ENCODE data around the gene PCP4.

Gene PCP4

GRCh38 chr21:39924577-39925308 is 57.5 kb downstream of the PCP4 start:
- H3K4me1 ChIP-seq (ENCODE audit: insufficient read depth, low read length, poor library complexity, severe bottlenecking), result no peaks in the 10 kb centered on the region
- H3K9me3 ChIP-seq (ENCODE audit: insufficient read depth, low read depth, low read length), result peaks cover 4% of the 10 kb centered on the region; the same call in 1 of the 2 replicates
- H2AFZ ChIP-seq (ENCODE audit: low read length), result no peak overlapping the region
- H3F3A ChIP-seq (ENCODE audit: low read depth), result no peaks in the 10 kb centered on the region
- H3K9me2 ChIP-seq (replicated peaks; ENCODE audit: low read depth, low read length), result no peaks in the 10 kb centered on the region
- TF ChIP-seq, protein P1, sequence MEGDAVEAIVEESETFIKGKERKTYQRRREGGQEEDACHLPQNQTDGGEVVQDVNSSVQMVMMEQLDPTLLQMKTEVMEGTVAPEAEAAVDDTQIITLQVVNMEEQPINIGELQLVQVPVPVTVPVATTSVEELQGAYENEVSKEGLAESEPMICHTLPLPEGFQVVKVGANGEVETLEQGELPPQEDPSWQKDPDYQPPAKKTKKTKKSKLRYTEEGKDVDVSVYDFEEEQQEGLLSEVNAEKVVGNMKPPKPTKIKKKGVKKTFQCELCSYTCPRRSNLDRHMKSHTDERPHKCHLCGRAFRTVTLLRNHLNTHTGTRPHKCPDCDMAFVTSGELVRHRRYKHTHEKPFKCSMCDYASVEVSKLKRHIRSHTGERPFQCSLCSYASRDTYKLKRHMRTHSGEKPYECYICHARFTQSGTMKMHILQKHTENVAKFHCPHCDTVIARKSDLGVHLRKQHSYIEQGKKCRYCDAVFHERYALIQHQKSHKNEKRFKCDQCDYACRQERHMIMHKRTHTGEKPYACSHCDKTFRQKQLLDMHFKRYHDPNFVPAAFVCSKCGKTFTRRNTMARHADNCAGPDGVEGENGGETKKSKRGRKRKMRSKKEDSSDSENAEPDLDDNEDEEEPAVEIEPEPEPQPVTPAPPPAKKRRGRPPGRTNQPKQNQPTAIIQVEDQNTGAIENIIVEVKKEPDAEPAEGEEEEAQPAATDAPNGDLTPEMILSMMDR (conservative IDR thresholded peaks at IDR 0.05; ENCODE audit: low read length), result no peak
- TF ChIP-seq EZH2phosphoT487 (IDR thresholded peaks at IDR 0.05; ENCODE audit: borderline replicate concordance), result no peak
- H4K20me1 ChIP-seq (ENCODE audit: insufficient read depth, low read length, poor library complexity, severe bottlenecking), result no peaks in the 10 kb centered on the region
- no peaks in the 10 kb centered on the region for H3K79me2 ChIP-seq (ENCODE audit: insufficient read depth, low read length)
- H3K4me2 ChIP-seq (ENCODE audit: low read depth, low read length, poor library complexity, severe bottlenecking), result no peak overlapping the region
- H3K9ac ChIP-seq (ENCODE audit: low read depth, low read length, poor library complexity, severe bottlenecking), result no peak overlapping the region
- no peaks in the 10 kb centered on the region for H3K36me3 ChIP-seq (ENCODE audit: insufficient read depth, low read length)
- no peaks in the 10 kb centered on the region for H3K27me3 ChIP-seq (ENCODE audit: insufficient read depth, low read length, poor library complexity, severe bottlenecking)
- no peak overlapping the region for H3K4me3 ChIP-seq (ENCODE audit: low read length, poor library complexity, severe bottlenecking)

GRCh38 chr21:39927304-39927886 is 60.2 kb downstream of the PCP4 start:
- Histone ChIP-seq H3F3A (ENCODE audit: low read depth) (no peaks in the 10 kb centered on the region), H3K9me3 (ENCODE audit: insufficient read depth, low read depth, low read length) (peaks cover 2% of the 10 kb centered on the region; the same call in 1 of the 2 replicates)

DNA sequence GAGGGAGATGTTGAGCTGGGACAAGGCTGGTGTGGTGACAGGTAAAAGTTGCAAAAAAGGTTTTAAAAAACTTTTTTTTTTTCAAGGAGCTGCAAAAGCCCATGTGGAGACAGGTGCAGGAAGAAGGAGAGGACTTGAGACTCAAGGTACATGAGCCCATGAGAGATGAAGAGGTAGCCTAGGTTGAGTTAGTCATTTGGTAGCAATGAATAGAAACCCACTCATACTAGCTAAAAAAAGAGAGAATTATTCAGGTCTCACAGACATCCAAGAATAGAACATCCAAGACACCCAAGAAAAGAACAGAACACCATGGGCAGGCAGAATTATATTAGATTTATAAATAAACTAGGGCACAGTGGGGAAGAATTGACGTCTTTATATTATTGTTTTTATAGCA is 65.1 kb downstream of the PCP4 start:
- Histone ChIP-seq H3K4me3 (ENCODE audit: low read length, poor library complexity, severe bottlenecking) (no peak overlapping the region), H3K36me3 (ENCODE audit: insufficient read depth, low read length) (no peaks in the 10 kb centered on the region), H3K9ac (ENCODE audit: low read depth, low read length, poor library complexity, severe bottlenecking) (no peak overlapping the region), H3K79me2 (ENCODE audit: insufficient read depth, low read length) (no peaks in the 10 kb centered on the region), H3K27me3 (ENCODE audit: insufficient read depth, low read length, poor library complexity, severe bottlenecking) (no peaks in the 10 kb centered on the region), H3K9me2 (replicated peaks; ENCODE audit: low read depth, low read length) (no peaks in the 10 kb centered on the region), H2AFZ (ENCODE audit: low read length) (no peak overlapping the region), H3K4me2 (ENCODE audit: low read depth, low read length, poor library complexity, severe bottlenecking) (no peak overlapping the region), H4K20me1 (ENCODE audit: insufficient read depth, low read length, poor library complexity, severe bottlenecking) (no peaks in the 10 kb centered on the region), H3F3A (ENCODE audit: low read depth) (no peaks in the 10 kb centered on the region), H3K9me3 (ENCODE audit: insufficient read depth, low read depth, low read length) (peaks cover 9% of the 10 kb centered on the region), H3K4me1 (ENCODE audit: insufficient read depth, low read length, poor library complexity, severe bottlenecking) (no peaks in the 10 kb centered on the region)
- TF ChIP-seq EZH2phosphoT487 (IDR thresholded peaks at IDR 0.05; ENCODE audit: borderline replicate concordance), result no peak
- TF ChIP-seq, protein P1 (conservative IDR thresholded peaks at IDR 0.05; ENCODE audit: low read length), result no peak

More at GRCh38 chr21:39927304-39927886, 60.2 kb downstream of the PCP4 start:
- H3K36me3 ChIP-seq (ENCODE audit: insufficient read depth, low read length), result no peaks in the 10 kb centered on the region
- H3K4me3 ChIP-seq (ENCODE audit: low read length, poor library complexity, severe bottlenecking), result no peak overlapping the region
- no peaks in the 10 kb centered on the region for H3K79me2 ChIP-seq (ENCODE audit: insufficient read depth, low read length)
- no peak overlapping the region for H2AFZ ChIP-seq (ENCODE audit: low read length)
- TF ChIP-seq, protein P1 (conservative IDR thresholded peaks at IDR 0.05; ENCODE audit: low read length), result no peak
- TF ChIP-seq EZH2phosphoT487 (IDR thresholded peaks at IDR 0.05; ENCODE audit: borderline replicate concordance), result no peak
- no peak overlapping the region for H3K9ac ChIP-seq (ENCODE audit: low read depth, low read length, poor library complexity, severe bottlenecking)
- no peaks in the 10 kb centered on the region for H3K9me2 ChIP-seq (replicated peaks; ENCODE audit: low read depth, low read length)
- H3K27me3 ChIP-seq (ENCODE audit: insufficient read depth, low read length, poor library complexity, severe bottlenecking), result no peaks in the 10 kb centered on the region
- H3K4me1 ChIP-seq (ENCODE audit: insufficient read depth, low read length, poor library complexity, severe bottlenecking), result no peaks in the 10 kb centered on the region
- no peak overlapping the region for H3K4me2 ChIP-seq (ENCODE audit: low read depth, low read length, poor library complexity, severe bottlenecking)
- H4K20me1 ChIP-seq (ENCODE audit: insufficient read depth, low read length, poor library complexity, severe bottlenecking), result no peaks in the 10 kb centered on the region

Measured in Loucy (cell line).